ENCODE measurements around the gene MYO5A.
"Not testable (repeated sequence)": the region's sequence is repeated elsewhere in the genome, so short reads cannot be mapped to it uniquely, and the experiment has no call there.

GRCh38 chr15:52459265-52459664 is 69.4 kb downstream of the MYO5A start:
- not testable (repeated sequence) for TF ChIP-seq ZFP3 (CRISPR knock-in tag; IDR thresholded peaks at IDR 0.05); ZFP30 (CRISPR knock-in tag; IDR thresholded peaks at IDR 0.05); ZNF565 (CRISPR knock-in tag; conservative IDR thresholded peaks at IDR 0.05; ENCODE audit: low read depth); ISL1 (CRISPR knock-in tag; IDR thresholded peaks at IDR 0.05); OSR1 (CRISPR knock-in tag; IDR thresholded peaks at IDR 0.05); CSRNP3 (CRISPR knock-in tag; IDR thresholded peaks at IDR 0.05); TSHZ2 (CRISPR knock-in tag; IDR thresholded peaks at IDR 0.05)
